Skeletal muscle tissue (tissue), 4 donors: ENCODE measurements around the gene PYCR2. TPM values are rescaled to one million over a fixed set of nuclear protein-coding genes. Genes with fewer than 3 reads are reported as not detected.
"Not testable (repeated sequence)": the region's sequence is repeated elsewhere in the genome, so short reads cannot be mapped to it uniquely, and the experiment has no call there.

Experiments
- H3K27ac ChIP-seq: one replicate; pipeline ENCODE4 v1.7.0; 2013; ENCODE audit warnings: mild to moderate bottlenecking, low read depth, low read length, inconsistent platforms
- H3K27me3 ChIP-seq, 3 donors: one replicate each; pipeline ENCODE4 v1.7.0; 2013; ENCODE audit warnings: low read length in 3 of 3; ENCODE audit not compliant: control insufficient read depth in 3 of 3, insufficient read depth in 3 of 3
- H3K36me3 ChIP-seq, 3 donors: one replicate each; pipeline ENCODE4 v1.7.0; 2013; ENCODE audit warnings: low read length in 3 of 3; ENCODE audit not compliant: control insufficient read depth in 3 of 3, insufficient read depth in 3 of 3
- H3K4me1 ChIP-seq, 3 donors: one replicate each; pipeline ENCODE4 v1.7.0; 2013; ENCODE audit warnings: low read length in 3 of 3, mild to moderate bottlenecking in 3 of 3; ENCODE audit not compliant: control insufficient read depth in 3 of 3, insufficient read depth in 3 of 3
- H3K4me3 ChIP-seq, 3 donors: one replicate each; pipeline ENCODE4 v1.7.0; 2013; ENCODE audit warnings: low read length in 3 of 3
- H3K9ac ChIP-seq, 3 donors: one replicate each; pipeline ENCODE4 v1.7.0; 2013; ENCODE audit warnings: low read length in 3 of 3, mild to moderate bottlenecking in 3 of 3, moderate library complexity in 2 of 3, low read depth in 1 of 3
- H3K9me3 ChIP-seq, 3 donors: one replicate each; pipeline ENCODE4 v1.7.0; 2013; ENCODE audit warnings: low read length in 3 of 3; ENCODE audit not compliant: control insufficient read depth in 3 of 3
- total RNA-seq: library from RNA; depleted of rRNA; stranded (reverse); fragments of >200 nt; gene quantifications from one replicate; pipeline ENCODE4 v1.2.3, GENCODE V29; 2014
- donor health status: Osteomylitis.

The PYCR2 gene
- total RNA-seq, 1 donor from 2014 or later = 17.7 TPM

DNA sequence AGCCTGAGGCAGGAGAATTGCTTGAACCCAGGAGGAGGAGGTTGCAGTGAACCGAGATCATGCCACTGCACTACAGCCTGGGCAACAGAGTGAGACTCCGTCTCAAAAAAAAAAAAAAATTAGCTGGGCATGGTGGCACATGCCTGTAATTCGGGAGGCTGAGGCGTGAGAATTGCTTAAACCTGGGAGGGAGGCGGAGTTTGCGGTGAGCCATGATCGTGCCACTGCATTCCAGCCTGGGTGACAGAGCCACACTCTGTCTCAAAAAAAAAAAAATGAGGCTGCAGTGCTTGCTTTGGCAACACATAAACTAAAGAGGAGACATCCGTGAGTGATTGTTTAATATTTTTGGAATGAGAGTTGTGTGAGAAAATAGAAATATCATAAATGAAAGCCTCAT is 12.0 kb upstream of the PYCR2 start:
- H3K27me3 ChIP-seq, H3K4me3 ChIP-seq, H3K4me1 ChIP-seq, H3K27ac ChIP-seq, H3K9me3 ChIP-seq, H3K9ac ChIP-seq, H3K36me3 ChIP-seq: not testable (repeated sequence)

GRCh38 chr1:225934711-225935110 is 10.7 kb upstream of the PYCR2 start:
- H3K9me3 ChIP-seq = no peaks in the 10 kb centered on the region
- H3K27ac ChIP-seq = no peak overlapping the region
- H3K4me3 ChIP-seq = no peak overlapping the region
- no peak overlapping the region for H3K9ac ChIP-seq
- no peaks in the 10 kb centered on the region for H3K36me3 ChIP-seq
- H3K4me1 ChIP-seq = no peaks in the 10 kb centered on the region
- no peaks in the 10 kb centered on the region for H3K27me3 ChIP-seq

DNA sequence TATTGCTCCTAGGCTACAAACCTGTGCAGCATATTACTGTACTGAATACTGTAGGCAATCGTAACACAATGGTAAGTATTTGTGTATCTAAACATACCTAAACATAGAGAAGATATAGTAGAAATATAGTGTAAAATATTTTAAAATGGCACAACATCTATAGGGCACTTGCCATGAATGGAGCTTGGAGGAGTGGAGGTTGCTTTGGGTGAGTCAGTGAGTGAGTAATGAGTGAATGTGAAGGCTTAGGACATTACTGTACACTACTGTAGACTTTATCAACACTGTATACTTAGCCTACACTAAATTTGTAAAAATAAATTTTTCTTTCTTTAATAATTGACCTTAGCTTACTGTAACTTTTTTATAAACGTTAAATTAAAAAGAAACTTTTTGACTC is 9.0 kb upstream of the PYCR2 start:
- no peak overlapping the region for H3K9ac ChIP-seq
- no peaks in the 10 kb centered on the region for H3K27me3 ChIP-seq
- no peaks in the 10 kb centered on the region for H3K36me3 ChIP-seq
- no peak overlapping the region for H3K27ac ChIP-seq
- H3K4me3 ChIP-seq = no peak overlapping the region
- H3K4me1 ChIP-seq = no peaks in the 10 kb centered on the region
- H3K9me3 ChIP-seq = no peaks in the 10 kb centered on the region

GRCh38 chr1:225931270-225932136 is 7.5 kb upstream of the PYCR2 start:
- Histone ChIP-seq H3K9me3 (no peaks in the 10 kb centered on the region), H3K9ac (no peak overlapping the region), H3K27ac (no peak overlapping the region), H3K4me1 (no peaks in the 10 kb centered on the region), H3K27me3 (no peaks in the 10 kb centered on the region), H3K36me3 (no peaks in the 10 kb centered on the region), H3K4me3 (no peak overlapping the region)

- no peaks in the 10 kb centered on the region for H3K4me1 ChIP-seq
Observed at GRCh38 chr1:225930566-225930965, 6.5 kb upstream of the PYCR2 start.

GRCh38 chr1:225929462-225929861 is 5.4 kb upstream of the PYCR2 start:
- not testable (repeated sequence) for H3K9me3 ChIP-seq, H3K27ac ChIP-seq, H3K4me1 ChIP-seq, H3K36me3 ChIP-seq, H3K4me3 ChIP-seq, H3K27me3 ChIP-seq, H3K9ac ChIP-seq

More at GRCh38 chr1:225930566-225930965, 6.5 kb upstream of the PYCR2 start:
- Histone ChIP-seq H3K36me3 (no peaks in the 10 kb centered on the region), H3K4me3 (no peak overlapping the region), H3K9me3 (no peaks in the 10 kb centered on the region), H3K27ac (no peak overlapping the region), H3K9ac (no peak overlapping the region), H3K27me3 (no peaks in the 10 kb centered on the region)

DNA sequence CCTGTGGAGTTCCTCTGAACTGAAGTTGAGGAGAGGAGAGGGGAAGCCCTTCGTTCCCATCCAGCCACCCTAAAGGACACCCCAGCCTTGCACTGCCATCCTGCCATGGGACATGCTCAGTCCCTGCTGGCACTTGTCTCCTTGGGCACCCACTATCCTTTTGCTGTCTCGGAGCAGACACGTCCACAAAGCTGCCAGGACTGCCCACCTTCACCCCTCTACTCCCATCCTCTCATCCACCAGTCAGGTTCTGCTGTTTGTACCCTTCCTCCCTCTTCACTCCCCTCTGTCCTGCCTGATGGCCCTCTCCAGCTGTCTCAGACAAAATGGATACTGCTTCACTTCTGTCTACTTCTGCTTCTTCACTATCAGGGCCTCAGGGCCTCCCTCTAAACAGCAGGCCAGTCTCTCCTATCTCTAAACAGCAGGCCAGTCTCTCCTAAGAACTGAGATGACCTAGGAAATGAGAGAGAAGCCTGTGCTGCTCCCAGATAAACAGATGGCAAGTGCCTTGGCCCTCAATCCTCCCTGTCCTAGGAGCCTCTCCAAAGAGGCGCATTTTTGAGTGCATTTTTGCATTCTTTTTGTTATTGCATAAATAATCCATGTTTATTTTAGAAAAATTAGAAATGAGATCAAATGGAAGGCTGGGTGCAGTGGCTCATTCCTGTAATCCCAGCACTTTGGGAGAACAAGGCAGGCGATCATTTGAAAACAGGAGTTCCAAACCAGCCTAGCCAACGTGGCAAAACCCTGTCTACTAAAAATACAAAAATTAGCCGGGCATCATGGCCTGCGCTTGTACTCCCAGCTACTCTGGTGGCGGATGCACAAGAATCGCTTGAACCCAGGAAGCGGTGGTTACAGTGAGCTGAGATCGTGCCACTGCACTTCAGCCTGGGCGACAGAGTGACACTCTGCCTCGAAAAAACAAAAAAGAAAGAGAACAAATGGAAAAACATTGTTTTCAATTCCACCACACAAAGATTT is 4.4 kb upstream of the PYCR2 start:
- Histone ChIP-seq H3K4me3 (no peak overlapping the region), H3K4me1 (peaks cover 2 to 10% (median 2%) of the 10 kb centered on the region in 3 donors), H3K36me3 (peaks cover 0 to 2% (median 0%) of the 10 kb centered on the region in 3 donors), H3K27me3 (no peaks in the 10 kb centered on the region), H3K9me3 (no peaks in the 10 kb centered on the region), H3K9ac (no peak overlapping the region), H3K27ac (no peak overlapping the region)

- no peaks in the 10 kb centered on the region for H3K27me3 ChIP-seq
- no peaks in the 10 kb centered on the region for H3K9me3 ChIP-seq
- peaks cover 11 to 29% (median 14%) of the 10 kb centered on the region in 3 donors for H3K4me1 ChIP-seq
- H3K4me3 ChIP-seq = no peak overlapping the region
- H3K27ac ChIP-seq = no peak overlapping the region
- no peak overlapping the region for H3K9ac ChIP-seq
- peaks cover 8 to 12% (median 8%) of the 10 kb centered on the region in 3 donors for H3K36me3 ChIP-seq
Observed at GRCh38 chr1:225926551-225927113, 2.6 kb upstream of the PYCR2 start.

DNA sequence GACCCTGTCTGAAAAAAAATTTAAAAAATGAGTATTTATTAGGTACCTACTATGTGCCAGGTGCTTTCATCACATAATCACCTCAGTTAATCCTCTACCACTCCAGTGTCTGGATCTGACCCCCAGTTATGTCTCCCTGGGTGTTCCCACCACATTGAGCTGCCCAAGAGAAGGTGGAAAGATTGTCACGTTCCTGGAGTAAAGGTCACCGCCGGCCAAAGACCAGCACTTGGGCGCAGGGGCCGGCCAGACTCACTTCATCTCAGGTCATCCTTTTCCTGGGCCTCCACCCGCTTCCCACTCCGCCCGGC is 714 bp downstream of the PYCR2 start:
- Histone ChIP-seq H3K4me1 (peaks cover 14 to 44% (median 19%) of the 10 kb centered on the region in 3 donors), H3K27ac (peak overlapping the region; percentile 91), H3K9ac (peak overlapping the region; percentile 93 to 99 (median 97)), H3K4me3 (peak overlapping the region; percentile 93 to 97 (median 97)), H3K36me3 (peaks cover 23 to 31% (median 28%) of the 10 kb centered on the region in 3 donors), H3K27me3 (no peaks in the 10 kb centered on the region), H3K9me3 (no peaks in the 10 kb centered on the region)
